ENCODE data around the gene PRKCH. TPM values are rescaled to one million over a fixed set of nuclear protein-coding genes. Genes with fewer than 3 reads are reported as not detected.
A peak's percentile ranks its signal among the peaks of the same experiment; 100 is the strongest.

Gene PRKCH
- total RNA-seq, 1 donor from 2014 or later, result 74.4 TPM

- no peaks in the 10 kb centered on the region for H3K36me3 ChIP-seq
- ATAC-seq (peak; percentile 44), DNase-seq (no peak)
- H3K4me3 ChIP-seq, result no peak overlapping the region
- H3K27ac ChIP-seq, result peak overlapping the region; percentile 43
- H3K4me1 ChIP-seq, result peaks cover 36% of the 10 kb centered on the region
- intact Hi-C loops (cut with DNase I), result loop anchor here (10.0 kb wide), 1 partner anchor 109 kb away; no protein-coding TSS in a partner anchor
- no peaks in the 10 kb centered on the region for H3K27me3 ChIP-seq
- TF ChIP-seq CTCF (IDR thresholded peaks at IDR 0.05), result no peak
- no peaks in the 10 kb centered on the region for H3K9me3 ChIP-seq
These were observed 14.4 kb downstream of the PRKCH start for GRCh38 chr14:61335671-61336275.

- no peak for ATAC-seq
- TF ChIP-seq CTCF (IDR thresholded peaks at IDR 0.05), result no peak
- Histone ChIP-seq H3K4me3 (no peak overlapping the region), H3K36me3 (no peaks in the 10 kb centered on the region), H3K9me3 (no peaks in the 10 kb centered on the region), H3K27ac (peak overlapping the region; percentile 75), H3K4me1 (peaks cover 46% of the 10 kb centered on the region), H3K27me3 (no peaks in the 10 kb centered on the region)
- intact Hi-C loops (cut with DNase I), result loop anchor here (10.0 kb wide), 1 partner anchor 107 kb away; no protein-coding TSS in a partner anchor
- DNase-seq, result no peak
These were observed 16.5 kb downstream of the PRKCH start for GRCh38 chr14:61337893-61338292.

GRCh38 chr14:61338457-61338856 lies 17.1 kb downstream of the PRKCH start:
- no peak for ATAC-seq
- intact Hi-C loops (cut with DNase I), result loop anchor here (10.0 kb wide), 1 partner anchor 106 kb away; no protein-coding TSS in a partner anchor
- Histone ChIP-seq H3K27me3 (no peaks in the 10 kb centered on the region), H3K36me3 (no peaks in the 10 kb centered on the region), H3K4me3 (no peak overlapping the region), H3K4me1 (peaks cover 44% of the 10 kb centered on the region), H3K9me3 (no peaks in the 10 kb centered on the region), H3K27ac (peak overlapping the region; percentile 15)
- no peak for DNase-seq
- TF ChIP-seq CTCF (IDR thresholded peaks at IDR 0.05), result no peak

- peak overlapping the region; percentile 78 for H3K27ac ChIP-seq
- H3K9me3 ChIP-seq, result no peaks in the 10 kb centered on the region
- no peaks in the 10 kb centered on the region for H3K27me3 ChIP-seq
- ATAC-seq, result no peak
- no peaks in the 10 kb centered on the region for H3K36me3 ChIP-seq
- intact Hi-C loops (cut with DNase I), result no loop called here
- DNase-seq, result no peak
- H3K4me3 ChIP-seq, result no peak overlapping the region
- peaks cover 55% of the 10 kb centered on the region for H3K4me1 ChIP-seq
- TF ChIP-seq CTCF (IDR thresholded peaks at IDR 0.05), result no peak
These were observed 20.2 kb downstream of the PRKCH start for GRCh38 chr14:61341275-61342206.

- no peak overlapping the region for H3K4me3 ChIP-seq
- intact Hi-C loops (cut with DNase I), result no loop called here
- no peaks in the 10 kb centered on the region for H3K9me3 ChIP-seq
- H3K36me3 ChIP-seq, result no peaks in the 10 kb centered on the region
- no peaks in the 10 kb centered on the region for H3K27me3 ChIP-seq
- ATAC-seq (peak; percentile 67), DNase-seq (no peak)
- peak overlapping the region; percentile 78 for H3K27ac ChIP-seq
- peaks cover 59% of the 10 kb centered on the region for H3K4me1 ChIP-seq
- no peak for TF ChIP-seq CTCF (IDR thresholded peaks at IDR 0.05)
These were observed 21.1 kb downstream of the PRKCH start for GRCh38 chr14:61342486-61342885.
